ENCODE data around the gene PTPN18.

- TF ChIP-seq CTCF (IDR thresholded peaks at IDR 0.05) (no peak), POLR2A (IDR thresholded peaks at IDR 0.05) (no peak), POLR2AphosphoS5 (IDR thresholded peaks at IDR 0.05) (no peak)
Measured at GRCh38 chr2:130369311-130369964, 13.6 kb downstream of the PTPN18 start.
